Tibial nerve (tissue), 4 donors: ENCODE results near the gene PRKCE. TPM values are rescaled to one million over a fixed set of nuclear protein-coding genes. Genes with fewer than 3 reads are reported as not detected.

Experiments
- DNase-seq, 2 donors: peaks; one replicate each; pipeline ENCODE4 v3.0.0-alpha.2; 2019; ENCODE audit warnings: low spot score in 2 of 2
- H3K27ac ChIP-seq, 4 donors: fragments of 200-600 bp; sonication (generic) in 3 of 4; one replicate each; pipeline ENCODE4 v1.5.1; 2017 to 2019; ENCODE audit warnings: mild to moderate bottlenecking in 1 of 4
- H3K27me3 ChIP-seq, 2 donors: fragments of 200-600 bp; sonication (generic) in 1 of 2; one replicate each; pipeline versions ENCODE4 v1.5.1 to v1.6.0; 2017 to 2019
- H3K36me3 ChIP-seq, 3 donors: fragments of 200-600 bp; sonication (generic); one replicate each; pipeline ENCODE4 v1.5.1; 2018 to 2019
- H3K4me1 ChIP-seq, 4 donors: fragments of 200-600 bp; sonication (generic) in 3 of 4; one replicate each; pipeline ENCODE4 v1.5.1; 2017 to 2019
- H3K4me3 ChIP-seq, 4 donors: fragments of 200-600 bp; sonication (generic) in 3 of 4; one replicate each; pipeline ENCODE4 v1.5.1; 2017 to 2019; ENCODE audit warnings: mild to moderate bottlenecking in 1 of 4, moderate library complexity in 1 of 4
- H3K9me3 ChIP-seq, 4 donors: fragments of 200-600 bp; sonication (generic) in 3 of 4; one replicate each; pipeline ENCODE4 v1.5.1; 2017 to 2019
- CTCF ChIP-seq, 5 experiments: fragments of 200-600 bp in 3 of 5; fragments of 450-650 bp in 2 of 5; sonication (generic) in 3 of 5; IDR thresholded peaks; one replicate each; pipeline ENCODE4 v1.5.1; 2016 to 2019; ENCODE audit warnings: antibody characterized with exemption in 5 of 5, mild to moderate bottlenecking in 3 of 5, moderate library complexity in 2 of 5
- EP300 ChIP-seq, 2 donors: sonication (generic); formaldehyde crosslinking; IDR thresholded peaks; one replicate each; pipeline ENCODE4 v1.6.1; 2017; ENCODE audit warnings: antibody characterized with exemption in 2 of 2, mild to moderate bottlenecking in 1 of 2
- POLR2A ChIP-seq, 2 donors: fragments of 450-650 bp; IDR thresholded peaks; one replicate each; pipeline ENCODE4 v1.6.1; 2017; ENCODE audit warnings: antibody characterized with exemption in 2 of 2, mild to moderate bottlenecking in 2 of 2, moderate library complexity in 2 of 2
- WGBS, 2 donors: methylation state at CpG; one replicate each; pipeline ENCODE4 v1.1.5; 2018; 5-methylcytosine and 5-hydroxymethylcytosine counted together
- total RNA-seq, 4 donors: library from RNA; depleted of rRNA; stranded (reverse); fragments of >200 nt; gene quantifications; one replicate each; pipeline ENCODE4 v1.1.0, GENCODE V29; 2016

PRKCE gene
- total RNA-seq, 4 donors from 2014 or later: 14.4 to 22.4 (median 17.9) TPM

GRCh38 chr2:46065152-46065551 lies 413.7 kb downstream of the PRKCE start:
- Histone ChIP-seq H3K4me1 (peaks cover 0 to 9% (median 6%) of the 10 kb centered on the region in 4 donors), H3K27ac (no peak overlapping the region), H3K9me3 (no peaks in the 10 kb centered on the region), H3K36me3 (no peaks in the 10 kb centered on the region), H3K4me3 (no peak overlapping the region), H3K27me3 (no peaks in the 10 kb centered on the region)
- DNase-seq: no peak
- WGBS, 2 donors: 93 to 96% methylated on average over 4 of the region's 4 CpGs
- TF ChIP-seq EP300 (IDR thresholded peaks at IDR 0.05) (no peak), CTCF (IDR thresholded peaks at IDR 0.05) (no peak), POLR2A (IDR thresholded peaks at IDR 0.05) (no peak)

GRCh38 chr2:46066116-46066515 lies 414.6 kb downstream of the PRKCE start:
- Histone ChIP-seq H3K36me3 (no peaks in the 10 kb centered on the region), H3K9me3 (no peaks in the 10 kb centered on the region), H3K4me3 (no peak overlapping the region), H3K4me1 (peaks cover 0 to 9% (median 6%) of the 10 kb centered on the region in 4 donors), H3K27ac (no peak overlapping the region), H3K27me3 (no peaks in the 10 kb centered on the region)
- TF ChIP-seq POLR2A (IDR thresholded peaks at IDR 0.05): no peak
- TF ChIP-seq EP300 (IDR thresholded peaks at IDR 0.05): no peak
- no peak for TF ChIP-seq CTCF (IDR thresholded peaks at IDR 0.05)
- WGBS, 2 donors: 85 to 89% methylated on average over 3 of the region's 3 CpGs
- DNase-seq: no peak

GRCh38 chr2:46066601-46067000 lies 415.1 kb downstream of the PRKCE start:
- Histone ChIP-seq H3K36me3 (no peaks in the 10 kb centered on the region), H3K4me3 (no peak overlapping the region), H3K27me3 (no peaks in the 10 kb centered on the region), H3K27ac (no peak overlapping the region), H3K4me1 (peaks cover 0 to 9% (median 6%) of the 10 kb centered on the region in 4 donors), H3K9me3 (no peaks in the 10 kb centered on the region)
- no peak for DNase-seq
- TF ChIP-seq CTCF (IDR thresholded peaks at IDR 0.05) (no peak), POLR2A (IDR thresholded peaks at IDR 0.05) (no peak), EP300 (IDR thresholded peaks at IDR 0.05) (no peak)
- 85 to 90% methylated on average over 5 of the region's 5 CpGs for WGBS, 2 donors

- H3K9me3 ChIP-seq: no peaks in the 10 kb centered on the region
- H3K4me3 ChIP-seq: no peak overlapping the region
- H3K36me3 ChIP-seq: no peaks in the 10 kb centered on the region
- H3K27me3 ChIP-seq: no peaks in the 10 kb centered on the region
- 94 to 97% methylated on average over 3 of the region's 3 CpGs for WGBS, 2 donors
- no peak for DNase-seq
- TF ChIP-seq CTCF (IDR thresholded peaks at IDR 0.05) (no peak), POLR2A (IDR thresholded peaks at IDR 0.05) (no peak), EP300 (IDR thresholded peaks at IDR 0.05) (no peak)
- H3K4me1 ChIP-seq: peaks cover 0 to 9% (median 6%) of the 10 kb centered on the region in 4 donors
- no peak overlapping the region for H3K27ac ChIP-seq
These were observed 415.6 kb downstream of the PRKCE start for GRCh38 chr2:46067062-46067461.

- Histone ChIP-seq H3K27ac (peak overlapping the region in 1 of 4 donors; percentile 29), H3K4me1 (peaks cover 0 to 9% (median 5%) of the 10 kb centered on the region in 4 donors), H3K36me3 (no peaks in the 10 kb centered on the region), H3K4me3 (no peak overlapping the region), H3K27me3 (no peaks in the 10 kb centered on the region), H3K9me3 (no peaks in the 10 kb centered on the region)
- WGBS, 2 donors: 79 to 85% methylated on average over 13 of the region's 13 CpGs
- TF ChIP-seq CTCF (IDR thresholded peaks at IDR 0.05) (no peak), EP300 (IDR thresholded peaks at IDR 0.05) (peak in 1 of 2 donors; percentile 58), POLR2A (IDR thresholded peaks at IDR 0.05) (no peak)
- no peak for DNase-seq
These were observed 416.2 kb downstream of the PRKCE start for GRCh38 chr2:46067501-46068305.
